Measurements from ENCODE around the gene AUTS2.

AUTS2 gene

DNA sequence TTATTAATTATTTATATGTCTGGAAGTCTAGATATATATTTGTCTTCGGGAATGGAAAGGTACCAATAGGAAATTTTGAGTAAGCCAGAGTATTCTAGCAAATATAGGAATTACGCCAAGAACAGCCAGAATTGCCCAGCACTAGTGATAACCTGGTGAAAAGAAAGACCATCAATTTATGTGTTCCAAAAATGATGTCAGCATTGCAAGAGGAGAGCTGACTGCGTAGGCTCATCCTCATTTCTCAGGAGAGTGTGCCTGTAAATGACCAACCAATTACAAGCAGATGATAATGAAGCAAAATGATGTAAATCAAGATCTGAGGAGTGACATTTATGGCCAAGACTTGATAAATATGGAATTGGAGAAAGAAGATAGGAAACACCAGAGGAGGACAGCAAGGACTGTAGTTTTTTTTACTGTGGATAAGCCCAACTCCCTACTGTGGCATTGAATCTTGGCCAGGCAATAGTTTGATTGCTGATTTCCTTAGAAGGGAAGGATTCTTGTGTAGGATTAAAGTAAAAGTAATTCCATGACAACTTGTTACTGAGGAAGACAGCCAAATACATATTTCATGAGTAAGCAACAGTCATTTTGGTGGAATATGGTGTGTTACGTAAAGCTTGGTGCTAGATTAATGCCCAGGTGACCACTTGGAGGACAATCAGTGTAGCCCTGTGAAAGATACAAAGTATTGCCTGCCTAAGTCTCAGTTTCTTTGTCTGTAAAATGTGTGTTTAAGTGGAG lies 590.8 kb downstream of the AUTS2 start:
- no peak for DNase-seq (ENCODE audit: low read depth in 2 of 2)

- DNase-seq (ENCODE audit: low read depth in 2 of 2), result no peak
Measured at GRCh38 chr7:70189776-70190175, 591.5 kb downstream of the AUTS2 start.

GRCh38 chr7:70190281-70190680 lies 592.0 kb downstream of the AUTS2 start:
- DNase-seq (ENCODE audit: low read depth in 2 of 2), result no peak

DNA sequence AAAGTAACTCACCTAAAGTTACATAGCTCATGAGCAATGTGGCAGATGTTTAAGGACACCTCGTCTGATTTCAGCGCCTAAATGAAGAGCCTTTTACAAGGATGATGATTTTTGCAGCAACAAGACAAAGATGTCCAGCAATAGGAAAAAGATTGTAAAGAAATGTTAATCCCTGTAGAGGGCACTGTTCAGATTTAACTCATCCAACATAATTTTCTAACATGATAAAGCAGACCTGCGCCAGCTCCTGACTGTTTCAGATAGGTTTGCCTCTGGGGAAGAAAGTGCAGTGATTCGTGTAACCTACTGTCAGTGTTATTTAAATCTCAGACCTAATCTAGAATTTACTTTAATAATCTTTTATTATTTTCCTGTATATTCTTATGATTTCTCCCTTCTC lies 595.2 kb downstream of the AUTS2 start:
- DNase-seq (ENCODE audit: low read depth in 2 of 2), result no peak

DNA sequence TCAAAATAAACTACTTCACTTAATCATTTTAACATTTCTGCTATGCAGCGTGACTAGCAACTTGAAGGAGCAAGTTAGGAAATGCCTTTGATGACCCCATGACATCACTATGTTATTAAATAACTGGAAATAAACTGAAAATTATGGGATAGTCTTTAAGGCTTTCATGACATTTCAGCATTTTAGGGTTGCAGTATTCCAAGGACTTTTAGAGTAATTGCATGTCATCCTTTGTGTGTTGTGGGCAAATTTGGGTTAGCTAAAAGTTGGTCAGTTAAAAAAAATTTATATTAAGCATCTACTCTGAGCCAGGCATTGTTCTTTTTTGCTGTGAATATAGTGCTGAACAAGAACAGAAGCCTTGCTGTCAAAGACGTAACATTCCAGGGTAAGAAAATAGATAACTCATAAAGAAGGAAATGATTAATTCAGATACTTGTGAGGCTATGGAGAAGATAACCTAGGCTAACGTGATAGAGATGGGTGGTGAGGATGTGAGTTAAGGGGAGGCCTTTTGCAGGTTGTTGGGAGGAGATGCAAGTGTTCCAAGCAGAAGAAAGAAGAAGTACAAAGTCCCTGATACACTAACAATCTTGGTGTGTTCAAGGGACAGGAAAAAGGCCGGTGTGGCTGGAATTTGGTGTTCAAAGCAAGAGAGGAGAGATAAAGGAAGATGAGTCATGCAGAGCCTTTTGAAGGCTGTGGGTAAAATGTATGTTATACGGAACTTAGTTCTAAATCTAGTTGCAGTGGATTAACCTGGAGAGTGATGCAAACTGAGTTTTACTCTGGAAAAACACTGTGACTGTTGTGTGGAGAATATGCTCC lies 610.2 kb downstream of the AUTS2 start:
- no peak for DNase-seq (ENCODE audit: low read depth in 2 of 2)

DNA sequence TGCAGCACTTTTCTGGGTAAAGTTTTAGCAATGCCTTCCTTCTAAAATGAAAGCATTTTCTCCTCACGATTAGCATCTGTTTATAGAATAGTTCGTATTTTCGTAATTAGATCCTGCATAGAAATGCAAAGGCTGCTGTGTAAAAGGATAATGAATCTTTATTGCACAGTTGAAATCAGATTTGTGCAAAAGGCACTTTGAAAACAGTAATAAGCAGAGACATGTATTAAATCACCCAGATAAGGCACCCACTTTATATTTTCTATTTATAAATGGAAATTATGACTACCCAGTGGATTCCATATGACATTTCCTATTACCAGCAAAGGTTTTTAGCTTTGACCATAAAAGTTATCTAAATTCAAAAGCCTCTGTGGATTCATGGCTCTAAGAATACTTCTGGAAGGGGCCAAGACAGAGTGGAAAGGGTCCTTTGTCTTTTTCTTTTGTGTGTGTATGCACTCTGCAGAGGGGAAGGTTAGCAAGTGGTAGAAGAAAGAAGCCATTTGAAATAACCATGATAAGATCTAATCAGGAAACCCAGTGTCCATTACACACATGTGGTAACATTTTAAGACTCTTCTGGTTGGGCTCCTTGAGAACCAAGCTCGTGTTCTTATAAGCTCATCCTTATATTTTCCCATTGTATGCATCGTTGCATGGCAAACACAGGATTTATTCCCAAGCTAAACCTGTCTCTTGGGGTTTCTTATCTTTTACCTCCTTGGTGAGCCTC lies 612.1 kb downstream of the AUTS2 start:
- DNase-seq (ENCODE audit: low read depth in 2 of 2), result no peak

GRCh38 chr7:70210936-70211310 lies 612.6 kb downstream of the AUTS2 start:
- no peak for DNase-seq (ENCODE audit: low read depth in 2 of 2)

- DNase-seq (ENCODE audit: low read depth in 2 of 2), result no peak
Measured at GRCh38 chr7:70212281-70212680, 614.0 kb downstream of the AUTS2 start.

GRCh38 chr7:70214071-70214470 lies 615.8 kb downstream of the AUTS2 start:
- DNase-seq (ENCODE audit: low read depth in 2 of 2), result no peak

DNA sequence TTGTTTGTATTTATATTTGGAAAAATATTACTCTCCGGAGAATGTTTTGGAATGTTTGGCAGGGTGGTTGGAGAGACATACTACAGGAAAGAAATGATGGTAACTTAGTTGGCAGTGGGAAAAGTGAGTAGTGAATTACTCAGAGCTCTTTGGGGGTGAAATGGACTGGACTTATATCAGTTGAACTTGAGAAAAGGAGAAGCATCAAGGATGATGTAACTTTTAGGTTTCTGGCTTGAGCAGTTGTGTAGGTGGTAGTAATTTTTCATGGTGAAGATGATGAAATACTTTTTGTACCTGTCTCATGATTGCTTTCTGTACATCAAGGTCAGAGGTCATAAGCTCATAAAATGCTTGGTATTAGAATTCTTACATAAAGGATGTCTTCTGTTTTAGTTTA lies 617.2 kb downstream of the AUTS2 start:
- no peak for DNase-seq (ENCODE audit: low read depth in 2 of 2)

DNA sequence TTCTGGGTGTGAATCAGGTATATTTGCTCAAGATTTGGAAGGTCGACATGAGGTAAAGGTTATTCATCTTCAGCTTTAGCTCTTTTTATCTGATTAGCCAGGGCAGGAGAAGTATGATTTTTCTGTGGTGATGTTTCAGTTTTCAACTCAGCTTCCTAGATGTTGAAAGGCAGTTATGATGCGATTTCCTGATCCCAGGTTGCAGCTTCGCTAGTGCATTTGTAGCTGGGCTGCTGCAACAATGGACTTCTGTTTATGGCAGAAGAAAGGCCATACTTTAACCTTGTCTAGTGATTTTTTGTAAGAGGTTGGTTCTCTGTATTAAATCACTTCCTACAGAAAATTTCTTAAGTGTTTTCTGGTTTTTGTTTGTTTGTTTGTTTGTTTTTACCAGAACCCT lies 619.3 kb downstream of the AUTS2 start:
- no peak for DNase-seq (ENCODE audit: low read depth in 2 of 2)

GRCh38 chr7:70218006-70218405 lies 619.7 kb downstream of the AUTS2 start:
- DNase-seq (ENCODE audit: low read depth in 2 of 2), result no peak

DNA sequence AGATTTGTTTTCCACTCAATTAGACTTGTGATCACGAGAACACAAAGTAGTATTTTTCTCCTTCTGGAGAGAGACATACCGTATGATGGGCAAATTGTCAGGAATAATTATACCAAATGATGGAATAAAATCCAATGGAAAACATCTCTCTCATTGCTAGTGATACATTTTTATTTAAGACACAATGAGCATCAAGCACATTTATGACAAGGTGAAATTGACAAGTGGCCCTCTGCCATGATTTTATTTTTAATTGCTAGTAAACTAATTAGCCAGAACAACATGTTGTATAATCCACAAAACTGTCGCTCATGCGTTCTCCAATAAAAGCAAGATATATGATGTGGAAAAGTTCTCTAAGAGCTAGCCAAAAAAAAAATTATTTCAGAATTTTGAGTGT lies 620.8 kb downstream of the AUTS2 start:
- DNase-seq (ENCODE audit: low read depth in 2 of 2), result no peak

DNA sequence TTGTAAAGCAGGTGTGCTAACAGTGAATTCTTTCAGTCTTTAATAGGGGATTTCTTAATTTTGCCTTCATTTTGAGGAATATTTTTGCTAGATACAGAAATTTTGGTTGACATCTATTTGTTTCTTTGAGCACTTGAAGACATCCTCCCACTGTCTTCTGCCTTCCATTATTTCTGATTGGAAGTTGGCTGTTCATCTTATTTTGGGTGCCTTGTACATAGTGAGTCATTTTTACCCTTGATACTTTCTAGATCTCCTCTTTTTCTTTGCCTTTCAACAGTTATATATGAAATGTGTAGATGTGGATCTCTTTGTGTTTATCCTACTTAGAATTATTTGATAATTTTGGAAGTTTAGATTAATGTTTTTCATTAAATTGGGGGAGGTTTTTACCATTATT lies 631.0 kb downstream of the AUTS2 start:
- DNase-seq (ENCODE audit: low read depth in 2 of 2), result no peak

- DNase-seq (ENCODE audit: low read depth in 2 of 2), result no peak
Measured at GRCh38 chr7:70230761-70231160, 632.5 kb downstream of the AUTS2 start.

DNA sequence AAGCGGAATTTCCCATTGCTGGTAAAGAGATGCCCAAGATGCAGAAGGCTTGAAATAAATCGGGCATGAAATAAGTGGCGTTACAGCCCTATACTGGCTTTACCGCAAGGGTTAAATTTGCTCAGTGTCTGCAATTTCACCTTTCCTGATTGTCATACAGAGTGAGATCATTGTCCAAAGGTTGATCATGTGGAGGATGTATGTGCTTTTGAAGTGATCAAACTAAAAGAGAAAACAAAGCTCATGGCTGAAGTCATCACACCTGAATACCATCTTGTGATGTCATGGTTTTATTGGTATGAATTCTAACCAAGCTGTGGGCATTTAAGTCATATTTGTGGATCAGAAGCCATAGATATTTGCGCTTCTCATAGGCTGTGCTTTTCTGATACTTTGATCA lies 635.5 kb downstream of the AUTS2 start:
- no peak for DNase-seq (ENCODE audit: low read depth in 2 of 2)

- no peak for DNase-seq (ENCODE audit: low read depth in 2 of 2)
Measured at GRCh38 chr7:70237256-70237655, 639.0 kb downstream of the AUTS2 start.

DNA sequence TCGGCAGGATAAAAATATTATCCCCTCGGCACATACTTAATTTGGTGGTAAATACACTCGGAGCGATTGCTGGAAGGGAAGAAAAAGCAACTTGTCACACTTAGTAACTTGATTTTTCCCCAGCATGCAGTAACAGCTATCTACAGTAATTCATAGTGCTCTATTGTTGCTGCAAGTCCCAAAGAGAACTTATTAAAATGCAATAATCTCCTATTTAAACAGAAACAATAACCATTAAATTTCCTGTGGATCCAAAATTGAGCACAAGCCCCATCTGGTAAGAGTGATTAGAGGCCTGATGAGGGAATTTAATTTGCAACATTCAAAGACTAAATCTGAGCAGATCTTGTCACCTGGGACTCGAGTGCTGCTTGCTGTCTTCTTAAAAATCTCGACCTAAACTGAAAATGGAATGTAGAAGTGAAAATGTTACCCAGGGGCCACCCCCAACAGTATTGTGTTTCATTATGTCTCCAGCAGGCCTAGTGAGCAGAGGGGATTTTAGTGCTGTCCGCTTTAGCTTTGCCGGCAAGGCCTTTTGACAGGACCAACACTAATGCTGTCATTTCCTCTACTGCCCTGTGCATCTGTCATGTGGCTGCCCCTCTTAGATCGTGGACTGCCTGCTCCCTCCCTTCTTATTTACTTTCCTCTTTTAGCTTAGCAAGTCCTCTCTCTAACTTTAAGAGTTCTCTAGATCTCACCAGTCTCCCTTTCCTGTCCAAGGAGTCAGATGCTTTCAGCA lies 639.7 kb downstream of the AUTS2 start:
- no peak for DNase-seq (ENCODE audit: low read depth in 2 of 2)

DNA sequence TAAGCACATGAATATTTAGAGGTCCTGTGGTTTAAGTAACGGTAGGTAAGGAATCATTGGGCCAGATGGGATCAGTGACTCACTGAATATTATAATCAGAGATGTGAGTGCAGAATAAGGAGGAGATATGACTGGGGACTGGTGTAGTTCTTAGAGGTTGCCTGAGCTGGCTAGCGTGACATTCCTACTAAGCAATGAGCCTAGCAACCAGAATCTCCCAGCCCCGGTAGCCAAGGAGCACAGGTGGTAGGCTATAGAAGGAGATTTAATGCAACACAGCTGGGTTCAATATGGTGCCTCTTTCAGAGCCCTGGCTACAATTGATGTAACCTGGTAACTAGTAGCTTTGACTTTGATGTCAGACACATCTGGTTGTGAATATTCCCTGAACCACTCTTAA lies 641.6 kb downstream of the AUTS2 start:
- no peak for DNase-seq (ENCODE audit: low read depth in 2 of 2)

GRCh38 chr7:70240873-70241272 lies 642.6 kb downstream of the AUTS2 start:
- DNase-seq (ENCODE audit: low read depth in 2 of 2), result no peak

GRCh38 chr7:70241536-70242175 lies 643.4 kb downstream of the AUTS2 start:
- no peak for DNase-seq (ENCODE audit: low read depth in 2 of 2)
